GM12878 (cell line): ENCODE data around the gene DZIP1L. TPM values are rescaled to one million over a fixed set of nuclear protein-coding genes. Genes with fewer than 3 reads are reported as not detected.

ENCODE experiments used
- ATAC-seq: fragments of 200-7000 bp; cut with Tn5 transposase; 3 replicates; pipeline ENCODE4 v1.9.1; 2020; ENCODE audit warnings: mild to moderate bottlenecking, moderate library complexity
- BruUV-seq: library from RNA; stranded (reverse); fragments of 400-500 nt; replicated peaks from 2 replicates; lab custom pipeline; 2021; lab: Mats Ljungman, UMichigan
- CTCF ChIA-PET: fragments of 300-600 bp; sonication (Branson Sonifier 250); formaldehyde crosslinking; extraction: SDS; loops from one replicate; lab custom pipeline; 2021; ENCODE audit warnings: inconsistent platforms; lab: Yijun Ruan, JAX
- POLR2A ChIA-PET: fragments of 350-600 bp; formaldehyde crosslinking; extraction: SDS; loops from one replicate; lab custom pipeline; 2021; ENCODE audit warnings: inconsistent platforms; lab: Charles Lee
- RAD21 ChIA-PET: fragments of 300-600 bp; sonication (Branson Sonifier 250); formaldehyde crosslinking; loops from one replicate; lab custom pipeline; 2023; ENCODE audit warnings: antibody characterized with exemption; ENCODE audit not compliant: unreplicated experiment; lab: Charles Lee
- SMC1A ChIA-PET: fragments of 300-600 bp; sonication (Branson Sonifier 250); formaldehyde crosslinking; loops from one replicate; lab custom pipeline; 2023; ENCODE audit not compliant: unreplicated experiment, uncharacterized antibody; lab: Charles Lee
- DNase-seq: peaks from one replicate; pipeline ENCODE4 v3.0.0-alpha.2; 2011; ENCODE audit warnings: low read depth, low spot score
- FAIRE-seq: peaks from 3 replicates; lab custom pipeline; 2011; peaks lifted over from hg19 to GRCh38; lab: Jason Lieb, UNC
- H2AFZ ChIP-seq: 2 replicates; pipeline ENCODE4 v1.6.0; 2011; ENCODE audit warnings: low read depth, low read length, control low read depth; ENCODE audit not compliant: control insufficient read depth
- H3K27ac ChIP-seq: 2 replicates; pipeline ENCODE4 v1.5.1; 2011; ENCODE audit warnings: control low read depth; ENCODE audit not compliant: control insufficient read depth, insufficient read depth
- H3K27me3 ChIP-seq, 2 experiments: replicated peaks in 1 of 2; 2 replicates each; pipeline versions ENCODE4 v1.6.0 to v1.6.1; 2011; ENCODE audit warnings: low read length in 1 of 2; ENCODE audit not compliant: control insufficient read depth in 2 of 2, insufficient read depth in 2 of 2
- H3K36me3 ChIP-seq, 2 experiments: 2 replicates each; pipeline ENCODE4 v1.5.1; 2011; ENCODE audit warnings: low read length in 1 of 2; ENCODE audit not compliant: control insufficient read depth in 2 of 2, insufficient read depth in 2 of 2
- H3K4me1 ChIP-seq: 2 replicates; pipeline ENCODE4 v1.6.1; 2011; ENCODE audit warnings: mild to moderate bottlenecking, low read length, moderate library complexity, mixed read lengths; ENCODE audit not compliant: control insufficient read depth, insufficient read depth
- H3K4me2 ChIP-seq: 2 replicates; pipeline ENCODE4 v1.6.0; 2011; ENCODE audit warnings: control low read depth; ENCODE audit not compliant: control insufficient read depth, insufficient read depth
- H3K4me3 ChIP-seq: fragments of 200-600 bp; sonication (generic); 2 replicates; pipeline ENCODE4 v1.5.1; 2016
- H3K79me2 ChIP-seq: 2 replicates; pipeline ENCODE4 v1.6.0; 2011; ENCODE audit warnings: low read length; ENCODE audit not compliant: control insufficient read depth, insufficient read depth
- H3K9ac ChIP-seq: 2 replicates; pipeline ENCODE4 v1.8.0; 2011; ENCODE audit warnings: low read length, control low read depth, mixed read lengths; ENCODE audit not compliant: control insufficient read depth, insufficient read depth
- H3K9me3 ChIP-seq: replicated peaks from 3 replicates; pipeline ENCODE4 v1.5.1; 2011; ENCODE audit warnings: mild to moderate bottlenecking, low read length; ENCODE audit not compliant: control insufficient read depth, insufficient read depth
- H4K20me1 ChIP-seq: 2 replicates; pipeline ENCODE4 v1.6.0; 2011; ENCODE audit not compliant: control insufficient read depth, insufficient read depth
- ATF2 ChIP-seq: IDR thresholded peaks from 2 replicates; pipeline ENCODE4 v1.6.1; 2012; ENCODE audit warnings: low read length, inconsistent platforms
- BCLAF1 ChIP-seq: fragments of 450-650 bp; IDR thresholded peaks from 2 replicates; pipeline ENCODE4 v1.6.1; 2017; ENCODE audit warnings: antibody characterized with exemption, mild to moderate bottlenecking, moderate library complexity
- CBX3 ChIP-seq: fragments of 200-600 bp; sonication (generic); IDR thresholded peaks from 2 replicates; pipeline ENCODE4 v1.6.1; 2016; ENCODE audit warnings: low read depth, borderline replicate concordance
- CBX5 ChIP-seq: sonication (generic); IDR thresholded peaks from 2 replicates; pipeline ENCODE4 v1.6.1; 2016; ENCODE audit warnings: low read depth, moderate library complexity, mild to moderate bottlenecking, inconsistent platforms
- CREB1 ChIP-seq: IDR thresholded peaks from 2 replicates; pipeline ENCODE4 v1.6.1; 2012; ENCODE audit warnings: low read depth, mild to moderate bottlenecking, inconsistent platforms
- E4F1 ChIP-seq: fragments of 450-650 bp; IDR thresholded peaks from 2 replicates; pipeline ENCODE4 v1.6.1; 2018; ENCODE audit warnings: borderline replicate concordance, mild to moderate bottlenecking; ENCODE audit not compliant: partially characterized antibody
- FOXK2 ChIP-seq: fragments of 450-650 bp; IDR thresholded peaks from 2 replicates; pipeline ENCODE4 v1.6.1; 2017; ENCODE audit warnings: mild to moderate bottlenecking, moderate library complexity
- GATAD2B ChIP-seq: fragments of 450-650 bp; conservative IDR thresholded peaks from 2 replicates; pipeline ENCODE4 v1.6.1; 2017; ENCODE audit warnings: low read depth, mild to moderate bottlenecking, moderate library complexity
- HCFC1 ChIP-seq: fragments of 150-350 bp; IDR thresholded peaks from 2 replicates; pipeline ENCODE4 v1.6.1; 2014; ENCODE audit warnings: low read length
- IKZF2 ChIP-seq, 2 experiments: fragments of 450-650 bp; IDR thresholded peaks; 2 replicates each; pipeline ENCODE4 v1.6.1; 2017; ENCODE audit warnings: mild to moderate bottlenecking in 2 of 2, moderate library complexity in 2 of 2
- PRDM15 ChIP-seq: fragments of 450-650 bp; formaldehyde crosslinking; IDR thresholded peaks from 2 replicates; pipeline ENCODE4 v1.4.0; 2020; ENCODE audit warnings: mild to moderate bottlenecking, moderate library complexity
- RAD51 ChIP-seq: fragments of 450-650 bp; IDR thresholded peaks from 2 replicates; pipeline ENCODE4 v1.6.1; 2016; ENCODE audit warnings: moderate library complexity, mild to moderate bottlenecking, inconsistent platforms
- ZNF207 ChIP-seq: fragments of 450-650 bp; IDR thresholded peaks from 2 replicates; pipeline ENCODE4 v1.6.1; 2014; ENCODE audit warnings: antibody characterized with exemption, mild to moderate bottlenecking, borderline replicate concordance
- ZNF24 ChIP-seq: fragments of 450-650 bp; IDR thresholded peaks from 2 replicates; pipeline ENCODE4 v1.6.1; 2017; ENCODE audit warnings: antibody characterized with exemption, mild to moderate bottlenecking
- WGBS: methylation state at CpG from one replicate; pipeline ENCODE4 v1.1.6; 2016; ENCODE audit warnings: low lambda C conversion rate; ENCODE audit not compliant: insufficient replicate concordance, insufficient coverage; ENCODE audit errors: missing lambda C conversion rate; 5-methylcytosine and 5-hydroxymethylcytosine counted together
- in situ Hi-C: fragments of 300-500 bp; cut with MboI; formaldehyde crosslinking; loops from 9 replicates; pipeline ENCODE4 v1.14.3; 2018; ENCODE audit warnings: mixed read lengths
- intact Hi-C: fragments of 100-400 bp; cut with micrococcal nuclease; formaldehyde crosslinking; loops from one replicate; pipeline ENCODE4 v1.14.2; 2022; ENCODE audit not compliant: unreplicated experiment
- polyA plus RNA-seq, 11 experiments: library from polyadenylated mRNA; depleted of rRNA in 4 of 11; unstranded in 6 of 11; stranded (reverse) in 5 of 11; fragments of >200 nt; fragmentation: Nextera tagmentation in 4 of 11; fragmentation: Illumina TruSeq in 1 of 11; extraction: Ambion mirVana in 4 of 11; extraction: Trizol in 1 of 11; gene quantifications; 1 replicate in 1 of 11; 2 replicates in 10 of 11; pipeline versions ENCODE4 v1.2.1 to v1.2.3, GENCODE V29; 2011 to 2016; ENCODE audit warnings: inconsistent platforms in 2 of 11, missing spikeins in 2 of 11, low read depth in 1 of 11
- total RNA-seq, 4 experiments: library from RNA; depleted of rRNA in 3 of 4; stranded (reverse); fragments of >200 nt in 3 of 4; fragmentation: Illumina TruSeq in 1 of 4; extraction: Trizol in 1 of 4; gene quantifications; 2 replicates each; pipeline versions ENCODE4 v1.2.1 to v1.2.3, GENCODE V29; 2013 to 2021

The DZIP1L gene
- total and polyA plus RNA-seq, 10 of the 15 experiments (the other 5 are each of a cell fraction or from before 2014, with no cell fraction given): not detected

GRCh38 chr3:138063416-138063815, 52.0 kb downstream of the DZIP1L start:
- no TSS peak for BruUV-seq
- SMC1A ChIA-PET: no interaction called here
- intact Hi-C loops: no loop called here
- RAD21 ChIA-PET: interaction anchor here (1.0 kb wide), 1 partner anchor 11 kb away, joined by 4 read pairs; no protein-coding TSS in a partner anchor
- in situ Hi-C loops: loop anchor here (10.0 kb wide), 1 partner anchor 851 kb away; no protein-coding TSS in a partner anchor
- H3K4me2 ChIP-seq: no peak overlapping the region
- DNase-seq: no peak
- no peak overlapping the region for H3K9ac ChIP-seq
- no peak overlapping the region for H3K4me3 ChIP-seq
- peaks cover 29% of the 10 kb centered on the region for H3K4me1 ChIP-seq
- no peak for FAIRE-seq
- no peaks in the 10 kb centered on the region for H3K9me3 ChIP-seq
- CTCF ChIA-PET: interaction anchor here (1.0 to 1.8 kb wide), 5 partner anchors 11 to 57 kb away, joined by 3 to 9 read pairs (median 3); no protein-coding TSS in a partner anchor
- H4K20me1 ChIP-seq: no peaks in the 10 kb centered on the region
- WGBS: 34% methylated on average over 4 of the region's 4 CpGs
- H3K27ac ChIP-seq: no peak overlapping the region
- H3K79me2 ChIP-seq: no peaks in the 10 kb centered on the region
- no peaks in the 10 kb centered on the region; a peak in 1 of 4 replicates for H3K27me3 ChIP-seq
- H3K36me3 ChIP-seq: no peaks in the 10 kb centered on the region
- POLR2A ChIA-PET: no interaction called here
- ATAC-seq: no peak
- no peak overlapping the region for H2AFZ ChIP-seq
- TF ChIP-seq FOXK2 (no peak), PRDM15 (CRISPR knock-in tag) (no peak), ATF2 (no peak), CBX5 (no peak), ZNF207 (no peak), E4F1 (no peak), CREB1 (no peak), GATAD2B (no peak), IKZF2 (IDR thresholded peaks at IDR 0.05) (no peak), BCLAF1 (no peak), RAD51 (no peak), HCFC1 (no peak), CBX3 (no peak), ZNF24 (no peak)
